Stimulated activated CD8-positive, alpha-beta memory T cell treated with anti-CD3 and anti-CD28 coated beads, Interleukin-7, amount 100 ng/mL, for 4 hours (primary cell): Measurements from ENCODE around the gene GDF10.

Source experiments
- DNase-seq, 2 donors: peaks; one replicate each; pipeline ENCODE4 v3.0.0-alpha.2; 2020; ENCODE audit warnings: low read depth in 2 of 2

The GDF10 gene

GRCh38 chr10:47315421-47315820 lies 15.4 kb downstream of the GDF10 start:
- no peak for DNase-seq

DNA sequence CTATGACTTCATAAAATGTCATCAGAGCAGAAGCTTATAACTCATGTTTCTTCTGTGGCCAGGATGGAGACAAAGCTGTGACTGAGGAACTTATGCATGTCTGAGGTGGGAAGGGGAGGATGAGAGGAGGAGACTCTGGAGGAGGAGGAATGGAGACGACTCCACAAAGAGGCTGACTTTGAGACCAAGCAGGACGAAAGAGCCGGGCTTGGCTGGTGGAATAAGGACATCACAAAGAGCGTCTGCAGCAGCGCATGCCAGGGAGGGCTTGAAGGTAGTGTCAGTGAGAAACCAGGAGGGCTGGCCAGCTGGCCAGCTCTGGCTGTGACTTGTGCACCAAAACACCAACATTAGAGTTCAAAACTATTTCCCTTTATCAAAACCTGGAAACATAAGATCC lies 16.1 kb downstream of the GDF10 start:
- DNase-seq = no peak

DNA sequence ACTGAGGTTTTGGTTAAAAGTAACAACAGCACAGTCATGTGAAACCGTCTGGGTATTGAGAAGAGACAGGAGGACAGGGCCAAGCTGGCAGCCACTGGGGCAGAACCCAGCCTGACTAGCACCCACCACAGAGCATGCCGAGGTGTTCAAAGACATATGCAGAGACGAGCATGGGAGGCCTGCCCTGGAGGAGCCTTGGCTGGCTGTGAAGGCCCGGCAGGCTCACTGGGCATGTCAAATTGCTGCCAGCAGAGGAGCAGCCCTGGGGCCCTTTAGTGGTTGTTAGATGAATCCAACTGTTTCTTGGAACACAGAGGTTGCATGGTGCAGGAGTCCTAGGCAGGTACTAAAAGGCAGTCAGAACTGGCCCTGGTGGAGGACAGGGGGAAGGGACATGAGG lies 17.3 kb downstream of the GDF10 start:
- no peak for DNase-seq

GRCh38 chr10:47318706-47319105 lies 18.7 kb downstream of the GDF10 start:
- no peak for DNase-seq

GRCh38 chr10:47319784-47320183 lies 19.8 kb downstream of the GDF10 start:
- DNase-seq = no peak

GRCh38 chr10:47320812-47321211 lies 20.8 kb downstream of the GDF10 start:
- DNase-seq = no peak

DNA sequence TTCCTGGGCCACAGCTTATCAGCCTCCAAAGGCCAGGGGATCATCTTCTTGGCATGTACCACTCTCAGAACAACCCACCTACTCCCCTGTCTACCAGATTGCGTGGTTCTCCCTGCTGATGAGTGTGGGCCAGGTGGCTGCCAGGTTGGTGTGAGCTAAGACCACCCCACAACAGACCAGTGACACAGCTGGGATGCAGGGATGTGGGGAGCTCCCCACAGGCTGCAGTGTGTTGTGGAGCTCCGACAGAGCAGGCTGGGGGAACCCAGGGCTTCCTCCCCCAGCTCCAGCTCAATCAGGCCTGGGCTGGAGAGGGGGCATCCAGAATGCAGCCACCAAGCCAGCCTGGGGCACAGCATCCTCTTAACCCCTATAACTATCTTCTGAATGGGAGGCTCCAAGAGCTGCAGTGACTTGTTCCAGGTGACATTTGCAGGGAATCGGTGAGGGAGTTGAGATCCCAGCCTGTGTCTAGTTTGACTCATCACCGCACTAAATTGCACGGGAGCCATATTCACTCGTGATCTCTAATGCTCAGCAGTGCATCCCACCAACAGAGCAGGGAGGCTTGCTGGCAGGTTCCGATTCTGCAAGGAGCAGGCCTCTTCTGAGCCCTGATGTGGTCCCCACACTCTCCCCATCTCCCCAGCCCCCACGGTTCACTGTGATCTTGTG lies 21.7 kb downstream of the GDF10 start:
- DNase-seq = no peak

DNA sequence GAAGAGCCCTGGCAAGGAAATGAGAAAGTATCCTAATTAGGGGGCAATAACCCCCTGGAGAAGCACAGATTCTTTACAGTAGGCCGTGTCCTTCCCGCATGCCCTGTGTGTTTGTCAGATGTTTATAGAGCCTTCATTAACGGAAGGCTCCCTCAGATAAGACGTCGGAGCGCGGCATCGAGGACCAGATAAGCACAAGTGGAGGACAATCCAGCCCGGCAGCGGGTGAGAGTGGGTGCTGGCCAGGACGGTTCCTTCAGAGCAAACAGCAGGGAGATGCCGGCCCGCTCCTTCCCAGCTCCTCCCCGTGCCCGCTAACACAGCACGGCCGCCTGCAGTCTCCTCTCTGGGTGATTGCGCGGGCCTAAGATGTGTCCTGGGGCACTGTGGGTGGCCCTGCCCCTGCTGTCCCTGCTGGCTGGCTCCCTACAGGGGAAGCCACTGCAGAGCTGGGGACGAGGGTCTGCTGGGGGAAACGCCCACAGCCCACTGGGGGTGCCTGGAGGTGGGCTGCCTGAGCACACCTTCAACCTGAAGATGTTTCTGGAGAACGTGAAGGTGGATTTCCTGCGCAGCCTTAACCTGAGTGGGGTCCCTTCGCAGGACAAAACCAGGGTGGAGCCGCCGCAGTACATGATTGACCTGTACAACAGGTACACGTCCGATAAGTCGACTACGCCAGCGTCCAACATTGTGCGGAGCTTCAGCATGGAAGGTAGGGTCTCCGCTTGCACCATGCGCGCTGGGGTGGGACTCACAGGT lies 22.5 kb downstream of the GDF10 start, which contains the start of gene GDF2:
Gene GDF2 (plus strand): TSS at position 155 of the 762 bp plus-strand sequence. CDS start 215 bp downstream, at position 370.
- no peak for DNase-seq

DNA sequence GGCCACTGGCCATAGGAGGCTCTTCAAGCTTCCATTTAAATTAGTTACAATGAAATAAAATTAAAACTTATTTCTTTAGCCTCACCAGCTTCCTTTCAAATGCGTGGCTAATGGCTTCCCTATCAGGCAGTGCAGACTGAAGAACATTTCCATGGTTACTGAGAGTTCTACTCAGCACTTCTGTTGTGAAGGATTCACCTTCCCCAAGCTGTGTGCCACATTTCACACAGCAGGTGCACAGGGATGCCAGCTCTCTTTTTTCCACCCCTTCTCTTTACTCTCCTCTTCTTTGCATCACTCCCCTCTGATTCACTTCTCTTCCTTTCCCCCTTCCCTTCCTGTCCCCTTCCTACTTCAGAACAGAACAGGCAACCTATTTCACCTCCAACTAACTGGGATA lies 23.1 kb downstream of the GDF10 start:
- no peak for DNase-seq

DNA sequence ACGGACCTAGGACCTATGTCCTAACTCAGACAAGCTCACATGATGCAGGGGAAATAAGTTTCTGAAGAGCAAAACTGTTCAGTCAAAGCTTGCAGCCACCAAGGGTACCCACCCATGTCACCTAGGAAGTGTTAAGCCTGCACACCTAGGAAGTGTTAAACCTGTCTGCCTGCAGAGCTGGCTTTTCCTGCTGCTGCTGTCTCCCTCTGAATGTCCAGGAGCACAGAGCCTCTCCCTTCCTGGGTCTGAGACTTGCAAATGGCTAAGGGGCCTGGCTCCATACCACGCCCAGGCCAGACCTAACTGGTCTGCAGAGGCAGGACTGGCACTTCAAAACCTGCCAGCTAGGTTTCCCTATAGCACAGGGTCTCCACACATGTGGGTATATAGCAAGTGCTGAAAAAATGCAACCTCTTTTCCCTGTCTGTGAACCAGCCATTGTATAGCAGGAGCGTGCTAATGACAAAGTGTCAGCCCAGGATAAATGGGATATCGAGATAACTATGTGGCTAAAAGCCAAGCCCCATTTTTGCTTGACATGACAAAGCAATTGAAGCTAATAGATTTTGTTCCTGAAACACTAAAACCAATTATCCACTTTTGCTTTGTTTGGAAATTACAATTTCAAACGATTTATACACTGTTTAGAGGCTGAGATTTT lies 23.8 kb downstream of the GDF10 start:
- no peak for DNase-seq

GRCh38 chr10:47325303-47326291 lies 25.6 kb downstream of the GDF10 start:
- no peak for DNase-seq

- no peak for DNase-seq
Measured at GRCh38 chr10:47326306-47326926, 26.4 kb downstream of the GDF10 start.

DNA sequence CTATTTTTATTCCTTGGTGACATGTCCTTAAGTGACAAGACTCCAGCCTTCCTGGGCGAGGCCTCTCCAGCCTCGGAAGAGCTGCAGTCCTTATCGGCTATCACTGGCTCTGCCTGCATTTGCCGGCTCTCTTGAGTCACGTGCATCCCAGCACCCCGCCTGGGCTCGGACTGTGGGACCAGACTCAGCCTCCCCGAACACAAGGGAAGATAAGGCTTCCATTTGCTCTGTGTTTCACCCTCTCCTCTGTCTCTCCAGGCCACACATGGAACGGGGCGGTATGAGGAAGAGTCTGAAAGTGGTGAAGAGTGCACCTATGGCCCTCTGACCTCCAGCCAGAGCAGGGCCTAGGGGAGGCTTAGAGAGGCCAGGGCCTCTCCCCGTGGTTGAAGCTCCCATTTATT lies 26.9 kb downstream of the GDF10 start:
- no peak for DNase-seq

DNA sequence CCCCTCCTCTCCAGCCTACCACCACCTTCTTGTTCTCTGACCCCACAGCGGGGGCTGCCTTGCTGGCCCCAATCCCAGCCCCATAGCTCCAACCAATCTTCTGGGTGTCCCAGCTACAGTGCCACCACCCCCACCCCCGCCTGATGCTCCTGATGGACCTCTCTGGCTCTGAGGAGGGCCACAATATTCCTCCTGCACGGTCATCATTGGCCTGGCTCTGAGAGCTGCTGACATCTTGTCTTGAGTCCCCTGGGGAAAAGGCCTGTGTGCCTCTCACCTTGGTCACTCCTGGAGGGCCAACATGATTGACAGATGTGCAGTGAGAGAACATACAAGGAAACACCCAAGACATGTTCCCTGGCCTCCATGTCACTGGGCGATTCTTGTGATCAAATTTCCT lies 29.9 kb downstream of the GDF10 start:
- no peak for DNase-seq

GRCh38 chr10:47330366-47330765 lies 30.4 kb downstream of the GDF10 start:
- no peak for DNase-seq

DNA sequence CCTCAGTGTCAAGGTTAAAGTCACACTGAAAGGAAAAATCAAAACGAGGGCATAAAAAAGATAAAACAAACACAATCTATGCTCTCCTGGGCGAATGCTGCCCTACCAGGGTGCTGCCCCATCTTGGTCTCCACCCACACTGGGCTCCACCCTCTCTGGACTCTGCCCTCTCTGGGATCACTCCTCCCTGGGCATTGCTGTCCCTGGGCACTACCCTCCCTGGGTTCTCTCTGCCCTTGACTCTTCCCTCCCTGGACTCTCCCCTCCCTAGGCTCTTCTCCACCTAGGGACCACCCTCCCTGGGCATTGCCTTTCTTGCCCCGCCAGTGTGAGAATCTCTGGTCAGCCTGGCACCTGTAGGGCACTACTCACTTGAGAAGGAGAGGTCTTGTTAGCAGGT lies 30.8 kb downstream of the GDF10 start:
- DNase-seq = no peak

DNA sequence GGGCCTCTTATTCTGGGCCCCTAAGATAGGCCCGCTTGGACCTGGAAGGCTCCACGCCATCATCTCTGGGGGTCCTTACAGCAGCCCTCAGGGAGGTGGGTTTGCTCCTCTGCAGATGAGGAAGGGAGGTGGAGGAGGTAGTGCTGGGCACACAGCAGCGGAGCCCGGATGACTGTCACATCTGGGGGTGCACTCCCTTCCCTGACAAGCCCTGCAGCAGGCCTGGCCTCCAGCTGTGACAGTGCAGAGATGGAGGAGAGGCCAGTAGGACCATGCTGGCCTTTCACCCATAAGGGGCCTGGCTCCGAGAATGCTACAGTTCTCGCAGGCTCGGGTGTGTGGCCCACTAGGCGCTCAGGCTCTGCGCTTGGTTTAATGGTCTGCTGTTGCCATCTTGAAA lies 31.5 kb downstream of the GDF10 start:
- no peak for DNase-seq

DNA sequence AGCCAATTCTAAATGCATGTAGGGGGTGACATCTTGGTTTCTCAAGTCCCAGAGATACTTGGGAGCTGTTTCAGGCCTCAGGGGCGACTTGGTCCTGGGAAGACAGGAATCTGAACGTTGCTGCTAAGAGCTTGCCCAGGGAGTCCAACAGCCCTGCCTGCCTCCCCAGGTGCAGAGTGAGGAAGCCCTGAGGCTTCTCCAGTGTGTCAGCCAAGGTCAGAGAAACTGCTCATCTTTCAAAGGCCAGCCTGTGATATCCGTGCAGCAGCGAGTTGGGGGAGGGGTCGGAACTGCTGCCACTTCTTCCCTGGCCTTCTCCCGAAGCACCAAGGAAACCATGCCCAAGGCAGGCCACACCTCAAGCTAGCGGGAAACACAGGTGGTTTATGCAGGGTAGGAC lies 32.0 kb downstream of the GDF10 start:
- DNase-seq = no peak

GRCh38 chr10:47332371-47332770 lies 32.4 kb downstream of the GDF10 start:
- no peak for DNase-seq

- no peak for DNase-seq
Measured at GRCh38 chr10:47332946-47333345, 32.9 kb downstream of the GDF10 start.

- no peak for DNase-seq
Measured at GRCh38 chr10:47333532-47333931, 33.5 kb downstream of the GDF10 start.
